WTC11 (cell line): ENCODE measurements around the gene TP63.

Experiments used
- CBFB ChIP-seq: sonication (generic); formaldehyde crosslinking; IDR thresholded peaks from 2 replicates; pipeline ENCODE4 v1.8.1; 2022; ENCODE audit warnings: mild to moderate bottlenecking, low read depth, missing genetic modification reagents
- CREB1 ChIP-seq: sonication (generic); formaldehyde crosslinking; IDR thresholded peaks from 2 replicates; pipeline ENCODE4 v1.8.0; 2023; ENCODE audit warnings: mild to moderate bottlenecking, missing genetic modification reagents
- ESRRA ChIP-seq: sonication (generic); formaldehyde crosslinking; IDR thresholded peaks from 2 replicates; pipeline ENCODE4 v1.8.1; 2022; ENCODE audit warnings: mild to moderate bottlenecking, missing genetic modification reagents, borderline replicate concordance
- FOXJ3 ChIP-seq: sonication (generic); formaldehyde crosslinking; IDR thresholded peaks from 2 replicates; pipeline ENCODE4 v1.9.0; 2021; ENCODE audit warnings: missing genetic modification reagents, mild to moderate bottlenecking, borderline replicate concordance
- FOXK1 ChIP-seq: sonication (generic); formaldehyde crosslinking; IDR thresholded peaks from 2 replicates; pipeline ENCODE4 v1.8.0; 2022; ENCODE audit warnings: mild to moderate bottlenecking, moderate library complexity, missing genetic modification reagents
- FOXP1 ChIP-seq: sonication (generic); formaldehyde crosslinking; IDR thresholded peaks from 2 replicates; pipeline ENCODE4 v1.8.0; 2022; ENCODE audit warnings: missing genetic modification reagents, mild to moderate bottlenecking, moderate library complexity, borderline replicate concordance
- JUN ChIP-seq: sonication (generic); formaldehyde crosslinking; IDR thresholded peaks from 2 replicates; pipeline ENCODE4 v1.8.0; 2023; ENCODE audit warnings: mild to moderate bottlenecking, missing genetic modification reagents
- TCF7 ChIP-seq: sonication (generic); formaldehyde crosslinking; IDR thresholded peaks from 2 replicates; pipeline ENCODE4 v1.8.0; 2022; ENCODE audit warnings: mild to moderate bottlenecking, low read depth, missing genetic modification reagents, moderate library complexity
- ZNF121 ChIP-seq: sonication (generic); formaldehyde crosslinking; IDR thresholded peaks from 2 replicates; pipeline ENCODE4 v1.8.0; 2023; ENCODE audit warnings: missing genetic modification reagents
- ZNF232 ChIP-seq: sonication (generic); formaldehyde crosslinking; IDR thresholded peaks from 2 replicates; pipeline ENCODE4 v1.8.0; 2022; ENCODE audit warnings: mild to moderate bottlenecking, missing genetic modification reagents
- ZNF512 ChIP-seq: sonication (generic); formaldehyde crosslinking; IDR thresholded peaks from 2 replicates; pipeline ENCODE4 v1.8.1; 2022; ENCODE audit warnings: missing genetic modification reagents, borderline replicate concordance
- TF ChIP-seq, protein P1 (sequence below): fragments of 200-600 bp; IDR thresholded peaks from 2 replicates; pipeline ENCODE4 v1.8.0; 2022; ENCODE audit warnings: antibody characterized with exemption

DNA sequence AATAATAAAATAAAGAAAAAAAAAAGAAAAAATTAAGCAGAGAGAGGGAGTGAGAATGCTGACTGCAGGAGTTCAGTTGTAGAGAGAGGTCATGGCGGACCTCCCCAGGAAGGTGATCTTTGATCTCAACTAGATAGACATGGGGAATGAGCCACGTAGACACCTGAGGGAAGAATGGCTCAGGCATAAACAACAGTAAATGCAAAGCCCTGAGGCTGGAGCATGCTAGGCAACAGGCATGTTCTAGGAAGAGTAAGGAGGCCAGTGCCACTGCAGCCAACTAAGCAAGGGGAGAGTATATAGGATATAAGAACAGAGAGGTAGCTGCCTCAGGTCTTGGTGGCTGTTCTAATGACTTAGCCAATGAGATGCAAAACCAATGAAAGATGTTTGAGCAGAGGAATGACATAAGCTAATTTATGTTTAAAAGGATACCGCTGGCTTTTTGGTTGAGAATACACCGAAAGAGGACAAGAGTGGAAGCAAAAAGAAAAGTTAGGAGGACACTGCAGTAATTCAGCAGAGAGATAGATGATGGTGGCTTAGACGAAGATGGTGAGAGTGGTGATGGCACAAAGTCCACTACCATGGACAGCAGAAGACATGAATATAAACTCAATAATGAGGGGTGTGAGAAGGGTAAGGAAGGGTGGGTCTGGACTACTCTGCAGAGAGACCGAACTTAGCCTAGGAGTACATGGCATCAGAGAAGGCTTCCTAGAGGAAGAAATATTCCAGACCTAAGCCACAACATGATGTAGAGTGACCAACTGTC lies 314.9 kb downstream of the TP63 start:
- TF ChIP-seq, protein P1, sequence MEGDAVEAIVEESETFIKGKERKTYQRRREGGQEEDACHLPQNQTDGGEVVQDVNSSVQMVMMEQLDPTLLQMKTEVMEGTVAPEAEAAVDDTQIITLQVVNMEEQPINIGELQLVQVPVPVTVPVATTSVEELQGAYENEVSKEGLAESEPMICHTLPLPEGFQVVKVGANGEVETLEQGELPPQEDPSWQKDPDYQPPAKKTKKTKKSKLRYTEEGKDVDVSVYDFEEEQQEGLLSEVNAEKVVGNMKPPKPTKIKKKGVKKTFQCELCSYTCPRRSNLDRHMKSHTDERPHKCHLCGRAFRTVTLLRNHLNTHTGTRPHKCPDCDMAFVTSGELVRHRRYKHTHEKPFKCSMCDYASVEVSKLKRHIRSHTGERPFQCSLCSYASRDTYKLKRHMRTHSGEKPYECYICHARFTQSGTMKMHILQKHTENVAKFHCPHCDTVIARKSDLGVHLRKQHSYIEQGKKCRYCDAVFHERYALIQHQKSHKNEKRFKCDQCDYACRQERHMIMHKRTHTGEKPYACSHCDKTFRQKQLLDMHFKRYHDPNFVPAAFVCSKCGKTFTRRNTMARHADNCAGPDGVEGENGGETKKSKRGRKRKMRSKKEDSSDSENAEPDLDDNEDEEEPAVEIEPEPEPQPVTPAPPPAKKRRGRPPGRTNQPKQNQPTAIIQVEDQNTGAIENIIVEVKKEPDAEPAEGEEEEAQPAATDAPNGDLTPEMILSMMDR: no peak
- no peak for TF ChIP-seq ZNF232
- no peak for TF ChIP-seq JUN (CRISPR knock-in tag)
- no peak for TF ChIP-seq ZNF512
- TF ChIP-seq FOXK1 (CRISPR knock-in tag): no peak
- TF ChIP-seq CREB1 (CRISPR knock-in tag): no peak
- TF ChIP-seq TCF7 (CRISPR knock-in tag): no peak
- TF ChIP-seq FOXP1 (CRISPR knock-in tag): no peak
- TF ChIP-seq CBFB: no peak
- TF ChIP-seq ESRRA (CRISPR knock-in tag): no peak
- TF ChIP-seq FOXJ3 (CRISPR knock-in tag): no peak
- no peak for TF ChIP-seq ZNF121
